ENCODE data around the gene ENPP3. TPM values are rescaled to one million over a fixed set of nuclear protein-coding genes. Genes with fewer than 3 reads are reported as not detected.

Gene ENPP3
- total RNA-seq, 2 donors from 2014 or later = 11.5 to 21.4 TPM

DNA sequence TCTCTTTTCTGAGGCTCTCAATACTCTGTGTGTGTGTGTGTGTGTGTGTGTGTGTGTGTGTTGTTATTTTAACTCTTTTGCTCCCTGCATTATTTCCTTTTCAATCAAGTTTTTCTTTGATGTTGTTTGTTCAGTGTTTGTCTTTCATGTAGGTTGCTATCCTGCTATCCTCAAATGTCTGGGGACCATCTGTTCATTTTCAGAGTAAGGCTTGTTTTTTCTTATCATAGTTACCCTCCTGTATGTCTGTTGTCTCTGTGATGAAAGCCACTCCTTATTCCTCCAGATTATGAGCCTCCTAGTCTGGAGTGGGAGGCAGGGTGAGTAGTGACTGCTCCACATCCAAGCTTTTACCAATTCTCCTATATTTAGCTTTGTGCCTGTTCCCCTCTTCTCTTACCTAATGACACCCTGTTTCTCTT is 9.2 kb downstream of the ENPP3 start:
- intact Hi-C loops (cut with DNase I) = no loop called here
- no peak overlapping the region for H3K4me3 ChIP-seq
- no peaks in the 10 kb centered on the region for H3K36me3 ChIP-seq
- H3K27ac ChIP-seq = no peak overlapping the region
- no peaks in the 10 kb centered on the region for H3K27me3 ChIP-seq
- H3K9ac ChIP-seq (ENCODE audit: low read depth in 2 of 2, low read length in 2 of 2) = no peak overlapping the region
- H3K9me3 ChIP-seq = no peaks in the 10 kb centered on the region
- H3K4me1 ChIP-seq = peaks cover 5% of the 10 kb centered on the region
- no peak for DNase-seq
- TF ChIP-seq, protein P1, sequence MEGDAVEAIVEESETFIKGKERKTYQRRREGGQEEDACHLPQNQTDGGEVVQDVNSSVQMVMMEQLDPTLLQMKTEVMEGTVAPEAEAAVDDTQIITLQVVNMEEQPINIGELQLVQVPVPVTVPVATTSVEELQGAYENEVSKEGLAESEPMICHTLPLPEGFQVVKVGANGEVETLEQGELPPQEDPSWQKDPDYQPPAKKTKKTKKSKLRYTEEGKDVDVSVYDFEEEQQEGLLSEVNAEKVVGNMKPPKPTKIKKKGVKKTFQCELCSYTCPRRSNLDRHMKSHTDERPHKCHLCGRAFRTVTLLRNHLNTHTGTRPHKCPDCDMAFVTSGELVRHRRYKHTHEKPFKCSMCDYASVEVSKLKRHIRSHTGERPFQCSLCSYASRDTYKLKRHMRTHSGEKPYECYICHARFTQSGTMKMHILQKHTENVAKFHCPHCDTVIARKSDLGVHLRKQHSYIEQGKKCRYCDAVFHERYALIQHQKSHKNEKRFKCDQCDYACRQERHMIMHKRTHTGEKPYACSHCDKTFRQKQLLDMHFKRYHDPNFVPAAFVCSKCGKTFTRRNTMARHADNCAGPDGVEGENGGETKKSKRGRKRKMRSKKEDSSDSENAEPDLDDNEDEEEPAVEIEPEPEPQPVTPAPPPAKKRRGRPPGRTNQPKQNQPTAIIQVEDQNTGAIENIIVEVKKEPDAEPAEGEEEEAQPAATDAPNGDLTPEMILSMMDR (IDR thresholded peaks at IDR 0.05) = no peak

DNA sequence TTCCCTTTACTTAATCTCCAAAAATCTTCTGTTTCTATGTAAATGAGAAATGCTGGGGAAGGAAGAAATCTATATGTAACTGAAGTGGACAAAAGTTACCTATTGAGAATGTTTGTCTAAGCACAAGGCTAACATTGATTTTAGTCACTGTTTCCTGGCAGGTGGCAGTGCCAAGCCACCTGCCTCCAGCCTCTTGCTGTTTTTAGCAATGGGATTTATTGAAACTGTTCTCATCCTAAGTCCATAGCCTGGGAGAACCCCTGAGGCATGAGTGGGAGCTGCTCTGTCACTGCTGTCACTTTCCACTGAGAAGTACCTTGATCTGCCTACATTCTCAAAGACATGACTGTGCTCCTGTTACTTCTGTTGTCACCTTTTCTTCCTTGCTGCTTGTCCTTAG is 14.7 kb downstream of the ENPP3 start:
- DNase-seq = peak; percentile 50
- Histone ChIP-seq H3K27ac (peak overlapping the region; percentile 77), H3K4me3 (no peak overlapping the region), H3K9me3 (no peaks in the 10 kb centered on the region), H3K27me3 (no peaks in the 10 kb centered on the region), H3K9ac (ENCODE audit: low read depth in 2 of 2, low read length in 2 of 2) (peak overlapping the region in 1 of 2 donors; percentile 70), H3K36me3 (no peaks in the 10 kb centered on the region), H3K4me1 (peaks cover 4% of the 10 kb centered on the region)
- intact Hi-C loops (cut with DNase I) = no loop called here
- TF ChIP-seq, protein P1 (IDR thresholded peaks at IDR 0.05) = no peak

DNA sequence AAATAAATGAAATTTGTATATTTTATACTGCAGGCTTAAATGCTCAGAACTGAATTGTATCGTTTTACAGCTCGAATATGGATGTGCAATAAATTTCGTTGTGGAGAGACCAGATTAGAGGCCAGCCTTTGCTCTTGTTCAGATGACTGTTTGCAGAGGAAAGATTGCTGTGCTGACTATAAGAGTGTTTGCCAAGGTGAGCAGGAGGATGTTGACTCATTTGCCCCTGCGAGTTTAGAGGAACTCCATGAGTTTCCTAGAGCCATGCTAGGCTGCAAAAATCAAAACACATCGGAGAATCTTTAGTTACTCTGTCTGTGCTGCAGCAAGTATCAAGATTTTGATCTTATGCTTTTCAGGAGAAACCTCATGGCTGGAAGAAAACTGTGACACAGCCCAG is 15.4 kb downstream of the ENPP3 start:
- peak; percentile 66 for DNase-seq
- Histone ChIP-seq H3K4me3 (no peak overlapping the region), H3K36me3 (no peaks in the 10 kb centered on the region), H3K27ac (peak overlapping the region; percentile 77), H3K4me1 (peaks cover 4% of the 10 kb centered on the region), H3K9ac (ENCODE audit: low read depth in 2 of 2, low read length in 2 of 2) (peak overlapping the region in 1 of 2 donors; percentile 62), H3K9me3 (no peaks in the 10 kb centered on the region), H3K27me3 (no peaks in the 10 kb centered on the region)
- intact Hi-C loops (cut with DNase I) = no loop called here
- TF ChIP-seq, protein P1 (IDR thresholded peaks at IDR 0.05) = no peak

DNA sequence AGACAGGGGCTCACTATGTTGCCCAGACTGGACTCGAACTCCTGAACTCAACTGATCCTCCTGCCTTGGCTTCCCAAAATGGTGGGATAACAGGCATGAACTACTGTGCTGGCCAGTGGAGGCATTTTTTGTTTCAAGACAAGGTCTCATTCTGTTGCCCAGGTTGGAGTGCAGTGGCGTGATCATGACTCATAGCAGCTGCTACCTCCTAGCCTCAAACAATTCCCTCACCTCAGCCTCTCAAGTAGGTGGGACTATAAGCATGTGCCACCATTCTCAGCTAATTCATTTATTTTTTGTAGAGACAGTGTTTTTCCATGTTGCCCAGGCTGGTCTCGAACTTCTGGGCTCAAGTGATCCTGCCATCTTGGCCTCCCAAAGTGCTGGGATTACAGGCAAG is 17.2 kb downstream of the ENPP3 start:
- no peak overlapping the region for H3K9ac ChIP-seq (ENCODE audit: low read depth in 2 of 2, low read length in 2 of 2)
- no peak for DNase-seq
- no peaks in the 10 kb centered on the region for H3K36me3 ChIP-seq
- peaks cover 4% of the 10 kb centered on the region for H3K4me1 ChIP-seq
- no peak overlapping the region for H3K4me3 ChIP-seq
- no peaks in the 10 kb centered on the region for H3K9me3 ChIP-seq
- intact Hi-C loops (cut with DNase I) = no loop called here
- no peaks in the 10 kb centered on the region for H3K27me3 ChIP-seq
- TF ChIP-seq, protein P1 (IDR thresholded peaks at IDR 0.05) = no peak
- H3K27ac ChIP-seq = no peak overlapping the region

DNA sequence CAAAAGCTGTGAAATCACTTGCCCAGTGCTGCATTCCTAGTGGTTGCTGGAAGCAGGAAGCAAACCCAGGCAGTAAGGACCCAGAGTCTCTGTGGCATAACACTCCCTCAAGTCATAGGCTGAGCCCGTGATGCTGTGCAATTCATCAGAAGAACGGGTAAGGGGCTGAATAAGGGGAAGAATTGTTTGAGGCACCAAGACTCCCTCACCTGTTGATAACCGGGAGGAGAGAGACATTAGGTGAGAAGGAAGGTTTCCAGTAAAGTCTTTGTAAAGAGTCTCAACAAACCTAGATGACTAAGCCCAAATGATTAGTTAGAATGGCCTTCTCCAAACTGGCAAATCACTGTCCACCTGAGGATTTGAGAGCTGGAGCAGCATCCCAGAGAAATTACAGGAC is 18.3 kb downstream of the ENPP3 start:
- peaks cover 4% of the 10 kb centered on the region for H3K4me1 ChIP-seq
- TF ChIP-seq, protein P1 (IDR thresholded peaks at IDR 0.05) = no peak

More for the DNA sequence above, 18.3 kb downstream of the ENPP3 start:
- H3K36me3 ChIP-seq = no peaks in the 10 kb centered on the region
- H3K27me3 ChIP-seq = no peaks in the 10 kb centered on the region
- no peak overlapping the region for H3K9ac ChIP-seq (ENCODE audit: low read depth in 2 of 2, low read length in 2 of 2)
- no peak overlapping the region for H3K27ac ChIP-seq
- no peak overlapping the region for H3K4me3 ChIP-seq
- no peak for DNase-seq
- no peaks in the 10 kb centered on the region for H3K9me3 ChIP-seq
- intact Hi-C loops (cut with DNase I) = no loop called here
